Glomerular endothelial cell (primary cell): Measurements from ENCODE around the gene FIBCD1. TPM values are rescaled to one million over a fixed set of nuclear protein-coding genes. Genes with fewer than 3 reads are reported as not detected.

Experiments
- DNase-seq: peaks from one replicate; pipeline ENCODE4 v3.0.0-alpha.2; 2011; ENCODE audit warnings: low read depth, low spot score; ENCODE audit errors: extremely low read depth
- total RNA-seq: library from RNA; depleted of rRNA; stranded (reverse); fragments of >200 nt; gene quantifications from 2 replicates; pipeline ENCODE4 v1.2.3, GENCODE V29; 2015

The FIBCD1 gene
- total RNA-seq, 1 donor from 2014 or later = not detected

DNA sequence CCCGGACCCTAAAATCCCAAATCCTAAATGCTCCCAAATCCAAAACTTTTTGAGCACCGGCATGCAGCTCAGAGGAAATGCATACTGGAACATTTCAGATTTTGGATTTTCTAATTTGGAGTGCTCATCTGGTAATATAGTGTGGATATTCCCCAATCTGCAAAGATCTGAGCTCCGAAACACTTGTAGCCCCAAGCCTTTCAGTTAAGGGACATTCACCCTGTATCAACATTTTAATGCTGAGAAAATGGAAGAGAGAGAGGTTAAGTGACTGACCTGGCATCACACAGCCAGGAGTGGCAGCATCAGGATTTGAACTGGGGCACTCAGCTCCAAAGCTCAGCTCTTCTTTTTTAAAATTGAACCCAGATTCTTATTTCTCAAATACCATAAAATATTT, 73.1 kb downstream of the FIBCD1 start:
- no peak for DNase-seq

DNA sequence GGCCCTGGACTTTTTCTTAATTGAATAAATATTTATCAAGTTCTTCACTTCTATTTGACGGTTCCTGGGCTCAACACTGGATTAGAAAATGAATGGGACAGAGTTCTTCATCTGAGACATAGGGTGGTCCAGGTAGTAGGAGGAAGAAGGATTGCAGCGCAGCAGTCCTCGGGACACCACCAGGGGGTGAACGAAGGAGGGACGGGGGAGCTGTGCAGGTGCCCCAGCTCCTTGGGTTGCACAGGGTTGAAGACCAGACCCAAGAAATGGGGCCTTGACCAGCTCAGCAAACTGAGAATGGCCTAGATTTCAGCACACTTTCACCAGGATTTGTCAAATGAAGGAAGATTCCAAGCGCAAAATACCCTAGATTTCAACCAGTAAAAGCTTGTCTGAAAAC, 74.5 kb downstream of the FIBCD1 start:
- DNase-seq = no peak

GRCh38 chr9:130862747-130863146, 76.3 kb downstream of the FIBCD1 start:
- no peak for DNase-seq

- no peak for DNase-seq
Measured at GRCh38 chr9:130862217-130862616, 76.8 kb downstream of the FIBCD1 start.

- DNase-seq = no peak
Measured at GRCh38 chr9:130861372-130862180, 77.5 kb downstream of the FIBCD1 start.

GRCh38 chr9:130860458-130861316, 78.4 kb downstream of the FIBCD1 start:
- DNase-seq = peak; percentile 80

GRCh38 chr9:130858739-130859705, 80.0 kb downstream of the FIBCD1 start:
- DNase-seq = no peak

- no peak for DNase-seq
Measured at GRCh38 chr9:130857864-130858738, 80.9 kb downstream of the FIBCD1 start.

GRCh38 chr9:130856474-130856873, 82.6 kb downstream of the FIBCD1 start:
- no peak for DNase-seq

- no peak for DNase-seq
Measured at GRCh38 chr9:130854835-130855234, 84.2 kb downstream of the FIBCD1 start.

- DNase-seq = no peak
Measured at GRCh38 chr9:130854092-130854491, 85.0 kb downstream of the FIBCD1 start.

DNA sequence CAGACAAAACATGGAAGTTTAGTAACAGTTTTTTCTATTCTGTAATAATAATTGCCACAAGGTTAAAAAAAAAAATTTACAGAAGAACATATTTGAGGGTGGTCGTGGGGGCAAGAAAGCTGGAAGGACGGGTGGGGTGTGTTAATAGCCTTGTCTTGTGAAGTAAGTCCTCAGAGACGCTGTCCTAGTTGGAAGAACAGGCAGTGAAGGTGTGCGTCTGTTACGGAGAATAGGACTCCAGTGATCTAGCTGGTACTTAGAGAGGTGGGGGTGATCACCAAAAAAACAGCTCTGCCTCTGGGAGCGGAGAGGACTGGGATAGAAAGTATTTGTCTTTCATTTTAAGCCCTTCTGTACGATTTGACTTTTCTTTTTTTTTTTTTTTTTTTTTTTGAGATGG, 86.2 kb downstream of the FIBCD1 start:
- no peak for DNase-seq

Other genes with a start within 250 kb of the FIBCD1 start
- 13.3 and 17.4 TPM in 2 replicates for gene EXOSC2, start 245.5 kb downstream of the FIBCD1 start, total RNA-seq
- gene ABL1, start 104.0 kb downstream of the FIBCD1 start, total RNA-seq = 62.9 and 90.6 TPM in 2 replicates
- not detected in 2 replicates for gene QRFP, start 42.4 kb downstream of the FIBCD1 start, total RNA-seq
- gene LAMC3, start 69.9 kb upstream of the FIBCD1 start, total RNA-seq = 0.12 and 0.63 TPM in 2 replicates
- gene AIF1L, start 157.3 kb upstream of the FIBCD1 start, total RNA-seq = 3.1 and 6.4 TPM in 2 replicates
- 19.4 and 36.9 TPM in 2 replicates for gene NUP214, start 186.3 kb upstream of the FIBCD1 start, total RNA-seq